ENCODE data around the gene WBP2NL.

DNA sequence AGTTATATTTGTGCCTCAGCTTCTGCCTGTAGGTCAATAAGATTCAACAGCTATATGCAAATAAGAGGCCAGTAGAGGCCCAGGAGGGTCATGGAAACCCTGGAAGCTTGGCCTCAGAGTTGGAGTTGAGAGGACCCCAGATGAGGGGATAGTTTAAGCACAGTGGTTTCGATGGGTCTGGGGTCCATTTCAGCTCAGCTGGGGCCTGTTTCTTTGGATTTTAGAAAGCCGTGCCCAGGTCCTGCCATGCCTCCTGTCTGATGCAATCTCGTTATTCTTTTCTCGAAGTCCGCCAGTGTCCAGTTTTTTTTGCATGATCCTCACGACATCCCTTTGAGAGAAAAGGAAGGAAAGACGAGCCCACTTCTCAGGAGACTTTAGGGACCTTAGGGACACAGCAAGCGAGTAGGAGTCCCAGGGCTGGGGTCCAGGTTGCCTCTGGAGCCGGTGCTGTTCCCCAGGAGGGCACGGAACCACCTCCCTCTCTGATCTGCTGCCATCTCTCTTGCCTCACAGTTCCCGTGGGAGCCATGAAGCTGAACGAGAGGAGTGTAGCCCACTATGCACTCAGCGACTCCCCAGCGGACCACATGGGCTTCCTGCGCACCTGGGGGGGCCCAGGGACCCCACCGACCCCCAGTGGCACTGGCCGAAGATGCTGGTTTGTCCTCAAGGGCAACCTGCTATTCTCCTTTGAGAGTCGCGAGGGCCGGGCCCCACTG lies 78.3 kb downstream of the WBP2NL start:
- TF ChIP-seq, protein P1, sequence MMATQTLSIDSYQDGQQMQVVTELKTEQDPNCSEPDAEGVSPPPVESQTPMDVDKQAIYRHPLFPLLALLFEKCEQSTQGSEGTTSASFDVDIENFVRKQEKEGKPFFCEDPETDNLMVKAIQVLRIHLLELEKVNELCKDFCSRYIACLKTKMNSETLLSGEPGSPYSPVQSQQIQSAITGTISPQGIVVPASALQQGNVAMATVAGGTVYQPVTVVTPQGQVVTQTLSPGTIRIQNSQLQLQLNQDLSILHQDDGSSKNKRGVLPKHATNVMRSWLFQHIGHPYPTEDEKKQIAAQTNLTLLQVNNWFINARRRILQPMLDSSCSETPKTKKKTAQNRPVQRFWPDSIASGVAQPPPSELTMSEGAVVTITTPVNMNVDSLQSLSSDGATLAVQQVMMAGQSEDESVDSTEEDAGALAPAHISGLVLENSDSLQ (IDR thresholded peaks at IDR 0.05), result no peak
- TF ChIP-seq NFRKB (IDR thresholded peaks at IDR 0.05) (no peak), FOXM1 (IDR thresholded peaks at IDR 0.05; ENCODE audit: borderline replicate concordance) (no peak), ELF4 (IDR thresholded peaks at IDR 0.05) (no peak), ARNT (IDR thresholded peaks at IDR 0.05) (no peak), TARDBP (IDR thresholded peaks at IDR 0.05) (no peak), FOXK2 (IDR thresholded peaks at IDR 0.05) (no peak), SP1 (IDR thresholded peaks at IDR 0.05) (no peak), HDGF (IDR thresholded peaks at IDR 0.05; ENCODE audit: borderline replicate concordance) (no peak), BHLHE40 (IDR thresholded peaks at IDR 0.05; ENCODE audit: borderline replicate concordance) (no peak), L3MBTL2 (conservative IDR thresholded peaks at IDR 0.05) (no peak), FOXA1 (IDR thresholded peaks at IDR 0.05) (no peak)
